HG02759 (cell line): ENCODE measurements around the gene CSNK2A1.

Experiments used
- ATAC-seq: cut with Tn5 transposase; IDR thresholded peaks from one replicate; pipeline ENCODE4 v1.9.1; 2021; ENCODE audit warnings: mild to moderate bottlenecking, moderate library complexity; ENCODE audit not compliant: unreplicated experiment

Gene CSNK2A1

GRCh38 chr20:568097-568652 lies 24.6 kb upstream of the CSNK2A1 start:
- ATAC-seq: no peak

- ATAC-seq: no peak
Observed at GRCh38 chr20:564192-564591, 20.6 kb upstream of the CSNK2A1 start.

GRCh38 chr20:563187-563586 lies 19.6 kb upstream of the CSNK2A1 start:
- no peak for ATAC-seq

GRCh38 chr20:562232-562897 lies 18.8 kb upstream of the CSNK2A1 start:
- ATAC-seq: no peak

GRCh38 chr20:561437-562231 lies 18.0 kb upstream of the CSNK2A1 start:
- ATAC-seq: no peak

GRCh38 chr20:560680-561079 lies 17.1 kb upstream of the CSNK2A1 start:
- no peak for ATAC-seq

GRCh38 chr20:558117-558516 lies 14.5 kb upstream of the CSNK2A1 start:
- ATAC-seq: no peak

- ATAC-seq: no peak
Observed at GRCh38 chr20:556984-557383, 13.4 kb upstream of the CSNK2A1 start.

- no peak for ATAC-seq
Observed at GRCh38 chr20:555976-556385, 12.4 kb upstream of the CSNK2A1 start.

- no peak for ATAC-seq
Observed at GRCh38 chr20:550611-551010, 7.0 kb upstream of the CSNK2A1 start.

- no peak for ATAC-seq
Observed at GRCh38 chr20:549722-550496, 6.3 kb upstream of the CSNK2A1 start.

- ATAC-seq: no peak
Observed at GRCh38 chr20:548906-549305, 5.3 kb upstream of the CSNK2A1 start.

- no peak for ATAC-seq
Observed at GRCh38 chr20:547394-547793, 3.8 kb upstream of the CSNK2A1 start.

- ATAC-seq: no peak
Observed at GRCh38 chr20:546353-546752, 2.8 kb upstream of the CSNK2A1 start.

GRCh38 chr20:544153-544725 lies 649 bp upstream of the CSNK2A1 start:
- ATAC-seq: no peak

- peak; percentile 26 for ATAC-seq
Observed at GRCh38 chr20:542777-543368, 717 bp downstream of the CSNK2A1 start.

GRCh38 chr20:540391-541201 lies 3.0 kb downstream of the CSNK2A1 start:
- no peak for ATAC-seq

GRCh38 chr20:539848-540247 lies 3.7 kb downstream of the CSNK2A1 start:
- no peak for ATAC-seq

- no peak for ATAC-seq
Observed at GRCh38 chr20:539191-539590, 4.4 kb downstream of the CSNK2A1 start.

- no peak for ATAC-seq
Observed at GRCh38 chr20:537983-538382, 5.6 kb downstream of the CSNK2A1 start.
